HAP-1 (cell line): ENCODE data around the gene CARNS1.
A peak's percentile ranks its signal among the peaks of the same experiment; 100 is the strongest.

Experiments used
- DNase-seq, 2 experiments: peaks; one replicate each; pipeline ENCODE4 v3.0.0-alpha.2; 2016 to 2020; ENCODE audit warnings: low spot score in 2 of 2
- H3K27me3 ChIP-seq: fragments of 250-450 bp; sonication (Bioruptor Pico); 2 replicates; pipeline ENCODE4 v1.5.1; 2020; ENCODE audit warnings: low read depth, mild to moderate bottlenecking, moderate library complexity
- H3K36me3 ChIP-seq: fragments of 250-450 bp; sonication (Bioruptor Pico); replicated peaks from 2 replicates; pipeline ENCODE4 v1.5.1; 2020; ENCODE audit warnings: mild to moderate bottlenecking
- H3K4me1 ChIP-seq: fragments of 250-450 bp; sonication (Bioruptor Pico); 2 replicates; pipeline ENCODE4 v1.5.1; 2020; ENCODE audit warnings: mild to moderate bottlenecking
- H3K4me3 ChIP-seq: fragments of 250-450 bp; sonication (Bioruptor Pico); 2 replicates; pipeline ENCODE4 v1.5.1; 2020; ENCODE audit warnings: mild to moderate bottlenecking, moderate library complexity
- H3K9me3 ChIP-seq: fragments of 250-450 bp; sonication (Bioruptor Pico); 2 replicates; pipeline ENCODE4 v1.5.1; 2020; ENCODE audit warnings: mild to moderate bottlenecking, moderate library complexity
- in situ Hi-C: fragments of 300-500 bp; cut with MboI; formaldehyde crosslinking; loops from 3 replicates; pipeline ENCODE4 v1.14.3; 2020; ENCODE audit warnings: low sequenced_read_pairs, inconsistent platforms, mixed read lengths

CARNS1 gene

GRCh38 chr11:67450796-67451657, 35.5 kb downstream of the CARNS1 start:
- no peaks in the 10 kb centered on the region for H3K4me1 ChIP-seq
- H3K36me3 ChIP-seq = no peaks in the 10 kb centered on the region
- no peaks in the 10 kb centered on the region for H3K27me3 ChIP-seq
- in situ Hi-C loops = no loop called here
- H3K9me3 ChIP-seq = no peaks in the 10 kb centered on the region
- no peak for DNase-seq
- H3K4me3 ChIP-seq = no peak overlapping the region

- no peak overlapping the region for H3K4me3 ChIP-seq
- H3K9me3 ChIP-seq = no peaks in the 10 kb centered on the region
- H3K4me1 ChIP-seq = no peaks in the 10 kb centered on the region
- DNase-seq = no peak
- in situ Hi-C loops = no loop called here
- H3K36me3 ChIP-seq = no peaks in the 10 kb centered on the region
- no peaks in the 10 kb centered on the region for H3K27me3 ChIP-seq
Measured at GRCh38 chr11:67451658-67451976, 36.1 kb downstream of the CARNS1 start.

GRCh38 chr11:67452141-67452952, 36.9 kb downstream of the CARNS1 start, which contains the start of gene GPR152:
GPR152 (minus strand) TSS chr11:67452729; CDS start chr11:67452724, 5 bp downstream.
- H3K4me1 ChIP-seq = no peaks in the 10 kb centered on the region
- DNase-seq = no peak

GRCh38 chr11:67453816-67454732, 38.6 kb downstream of the CARNS1 start:
- H3K27me3 ChIP-seq = no peaks in the 10 kb centered on the region
- H3K4me1 ChIP-seq = no peaks in the 10 kb centered on the region
- no peaks in the 10 kb centered on the region for H3K36me3 ChIP-seq
- DNase-seq = no peak
- in situ Hi-C loops = no loop called here
- no peak overlapping the region for H3K4me3 ChIP-seq
- no peaks in the 10 kb centered on the region for H3K9me3 ChIP-seq

More at GRCh38 chr11:67452141-67452952, 36.9 kb downstream of the CARNS1 start, which contains the start of gene GPR152:
- Histone ChIP-seq H3K27me3 (no peaks in the 10 kb centered on the region), H3K4me3 (no peak within 1 kb of the TSS), H3K9me3 (no peaks in the 10 kb centered on the region), H3K36me3 (no peaks in the 10 kb centered on the region)
- in situ Hi-C loops = no loop called here

- H3K36me3 ChIP-seq = no peaks in the 10 kb centered on the region
- in situ Hi-C loops = no loop called here
- H3K9me3 ChIP-seq = no peaks in the 10 kb centered on the region
- H3K4me3 ChIP-seq = no peak within 1 kb of the TSS
- H3K27me3 ChIP-seq = no peaks in the 10 kb centered on the region
- H3K4me1 ChIP-seq = no peaks in the 10 kb centered on the region
- DNase-seq = no peak
Measured at GRCh38 chr11:67455054-67455453, 39.6 kb downstream of the CARNS1 start, which contains the start of gene CABP4. CABP4 (plus strand) TSS chr11:67455354; CDS start chr11:67455424, 70 bp downstream.

GRCh38 chr11:67456068-67456705, 40.7 kb downstream of the CARNS1 start:
- Histone ChIP-seq H3K4me3 (no peak overlapping the region), H3K27me3 (no peaks in the 10 kb centered on the region), H3K4me1 (no peaks in the 10 kb centered on the region), H3K9me3 (no peaks in the 10 kb centered on the region), H3K36me3 (no peaks in the 10 kb centered on the region)
- in situ Hi-C loops = no loop called here
- DNase-seq = no peak

- no peak for DNase-seq
- H3K9me3 ChIP-seq = no peaks in the 10 kb centered on the region
- in situ Hi-C loops = no loop called here
- H3K36me3 ChIP-seq = no peaks in the 10 kb centered on the region
- H3K4me1 ChIP-seq = no peaks in the 10 kb centered on the region
- H3K27me3 ChIP-seq = no peaks in the 10 kb centered on the region
- no peak overlapping the region for H3K4me3 ChIP-seq
Measured at GRCh38 chr11:67457453-67457852, 42.0 kb downstream of the CARNS1 start.

- Histone ChIP-seq H3K4me1 (no peaks in the 10 kb centered on the region), H3K9me3 (no peaks in the 10 kb centered on the region), H3K27me3 (no peaks in the 10 kb centered on the region), H3K4me3 (no peak overlapping the region), H3K36me3 (no peaks in the 10 kb centered on the region)
- in situ Hi-C loops = no loop called here
- no peak for DNase-seq
Measured at GRCh38 chr11:67458266-67458665, 42.8 kb downstream of the CARNS1 start.

GRCh38 chr11:67463186-67463585, 47.7 kb downstream of the CARNS1 start:
- H3K27me3 ChIP-seq = no peaks in the 10 kb centered on the region
- H3K4me3 ChIP-seq = no peak overlapping the region
- peaks cover 5% of the 10 kb centered on the region for H3K4me1 ChIP-seq
- in situ Hi-C loops = no loop called here
- no peaks in the 10 kb centered on the region for H3K36me3 ChIP-seq
- no peak for DNase-seq
- H3K9me3 ChIP-seq = no peaks in the 10 kb centered on the region

GRCh38 chr11:67463680-67464410, 48.4 kb downstream of the CARNS1 start:
- DNase-seq = no peak
- Histone ChIP-seq H3K4me1 (peaks cover 5% of the 10 kb centered on the region), H3K9me3 (no peaks in the 10 kb centered on the region), H3K36me3 (no peaks in the 10 kb centered on the region), H3K27me3 (no peaks in the 10 kb centered on the region), H3K4me3 (peak overlapping the region; percentile 66)
- in situ Hi-C loops = no loop called here

- Histone ChIP-seq H3K9me3 (no peaks in the 10 kb centered on the region), H3K4me3 (peak overlapping the region; percentile 66), H3K4me1 (peaks cover 9% of the 10 kb centered on the region), H3K27me3 (no peaks in the 10 kb centered on the region), H3K36me3 (no peaks in the 10 kb centered on the region)
- in situ Hi-C loops = no loop called here
- DNase-seq = peak; percentile 81 to 96
Measured at GRCh38 chr11:67464411-67465188, 49.1 kb downstream of the CARNS1 start.

- Histone ChIP-seq H3K4me1 (peaks cover 10% of the 10 kb centered on the region), H3K36me3 (no peaks in the 10 kb centered on the region), H3K4me3 (peak overlapping the region; percentile 66), H3K9me3 (no peaks in the 10 kb centered on the region), H3K27me3 (no peaks in the 10 kb centered on the region)
- in situ Hi-C loops = no loop called here
- no peak for DNase-seq
Measured at GRCh38 chr11:67465189-67465510, 49.7 kb downstream of the CARNS1 start.
